GM12874 (cell line): ENCODE results near the gene ODF2.

Experiments used
- TF ChIP-seq, protein P1 (sequence below): IDR thresholded peaks from 2 replicates; pipeline ENCODE4 v1.5.1; 2011; ENCODE audit warnings: low read depth, mild to moderate bottlenecking, control low read depth, low read length, moderate library complexity; ENCODE audit not compliant: insufficient read depth

The ODF2 gene

DNA sequence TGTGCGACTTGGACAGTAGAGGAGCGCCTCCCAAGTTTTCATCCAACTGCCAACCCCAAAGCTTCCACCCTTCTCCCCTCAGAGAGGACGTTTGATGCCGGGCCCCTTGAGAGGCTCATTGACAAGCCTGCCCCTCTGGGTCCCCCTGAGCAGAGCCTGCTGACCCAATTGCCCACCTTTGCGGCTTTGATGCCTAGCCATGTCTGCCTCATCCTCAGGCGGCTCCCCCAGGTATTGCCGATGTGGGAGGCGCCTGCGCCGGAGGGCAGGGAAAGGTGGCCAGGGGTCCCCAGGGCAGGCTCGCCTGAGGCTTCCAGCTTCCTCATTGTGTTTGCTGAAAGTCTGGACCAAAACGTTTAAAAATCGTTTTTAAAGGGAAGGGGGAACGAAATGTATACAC lies 1.4 kb downstream of the ODF2 start:
- TF ChIP-seq, protein P1, sequence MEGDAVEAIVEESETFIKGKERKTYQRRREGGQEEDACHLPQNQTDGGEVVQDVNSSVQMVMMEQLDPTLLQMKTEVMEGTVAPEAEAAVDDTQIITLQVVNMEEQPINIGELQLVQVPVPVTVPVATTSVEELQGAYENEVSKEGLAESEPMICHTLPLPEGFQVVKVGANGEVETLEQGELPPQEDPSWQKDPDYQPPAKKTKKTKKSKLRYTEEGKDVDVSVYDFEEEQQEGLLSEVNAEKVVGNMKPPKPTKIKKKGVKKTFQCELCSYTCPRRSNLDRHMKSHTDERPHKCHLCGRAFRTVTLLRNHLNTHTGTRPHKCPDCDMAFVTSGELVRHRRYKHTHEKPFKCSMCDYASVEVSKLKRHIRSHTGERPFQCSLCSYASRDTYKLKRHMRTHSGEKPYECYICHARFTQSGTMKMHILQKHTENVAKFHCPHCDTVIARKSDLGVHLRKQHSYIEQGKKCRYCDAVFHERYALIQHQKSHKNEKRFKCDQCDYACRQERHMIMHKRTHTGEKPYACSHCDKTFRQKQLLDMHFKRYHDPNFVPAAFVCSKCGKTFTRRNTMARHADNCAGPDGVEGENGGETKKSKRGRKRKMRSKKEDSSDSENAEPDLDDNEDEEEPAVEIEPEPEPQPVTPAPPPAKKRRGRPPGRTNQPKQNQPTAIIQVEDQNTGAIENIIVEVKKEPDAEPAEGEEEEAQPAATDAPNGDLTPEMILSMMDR: no peak

- TF ChIP-seq, protein P1: no peak
Measured at GRCh38 chr9:128459011-128459410, 3.2 kb downstream of the ODF2 start.

DNA sequence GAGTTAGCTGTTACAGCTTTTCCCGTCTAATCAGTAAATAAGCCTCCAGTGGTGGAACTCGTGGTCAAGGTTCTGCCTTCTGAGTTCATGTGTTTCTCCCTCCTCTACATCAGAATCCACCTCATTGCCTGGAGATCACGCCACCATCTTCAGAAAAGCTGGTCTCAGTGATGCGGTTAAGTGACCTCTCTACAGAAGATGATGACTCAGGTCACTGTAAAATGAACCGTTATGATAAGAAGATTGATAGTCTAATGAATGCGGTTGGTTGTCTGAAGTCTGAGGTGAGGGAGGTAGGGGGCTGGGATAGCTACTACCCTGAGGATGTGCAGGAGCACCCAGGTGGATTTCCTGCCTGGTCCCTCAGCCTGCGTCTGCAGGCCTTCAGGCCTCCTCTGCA lies 13.3 kb downstream of the ODF2 start:
- TF ChIP-seq, protein P1: no peak

DNA sequence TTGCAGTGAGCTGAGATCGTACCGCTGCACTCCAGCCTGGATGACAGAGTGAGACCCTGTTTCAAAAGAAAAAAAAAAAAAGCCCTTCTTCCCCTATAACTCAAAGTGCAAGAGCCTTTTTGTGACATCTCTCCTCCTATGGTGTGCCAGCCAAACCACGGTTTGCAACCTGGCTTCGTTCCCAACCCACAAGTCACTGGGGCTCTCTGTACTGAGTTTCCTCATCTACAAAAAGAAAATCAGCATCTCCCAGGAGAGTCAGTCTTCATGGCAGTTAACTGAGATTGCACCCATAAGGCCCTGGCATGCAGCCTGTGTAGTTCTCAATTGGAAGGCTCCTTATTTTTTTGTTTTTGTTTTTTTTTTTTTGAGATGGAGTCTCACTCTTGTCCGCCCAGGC lies 14.8 kb downstream of the ODF2 start:
- TF ChIP-seq, protein P1: no peak

GRCh38 chr9:128473104-128473503 lies 17.3 kb downstream of the ODF2 start:
- TF ChIP-seq, protein P1: no peak

DNA sequence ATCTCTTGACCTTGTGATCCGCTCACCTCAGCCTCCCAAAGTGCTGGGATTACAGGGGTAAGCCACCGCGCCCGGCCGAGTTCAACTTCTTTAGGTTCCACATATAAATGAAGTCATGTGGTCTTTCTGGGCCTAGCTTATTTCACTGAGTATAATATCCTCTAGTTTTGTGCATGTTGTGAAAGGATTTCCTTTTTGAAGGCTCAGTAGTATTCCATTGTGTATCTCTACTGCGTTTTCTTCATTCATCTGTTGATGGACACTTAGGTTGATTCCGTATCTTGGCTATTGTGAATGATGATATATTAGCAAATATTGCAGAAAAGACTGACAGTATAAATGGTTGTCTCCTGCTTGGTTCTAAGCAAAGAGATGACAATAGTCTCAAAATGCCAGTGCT lies 20.1 kb downstream of the ODF2 start:
- TF ChIP-seq, protein P1: no peak

GRCh38 chr9:128479262-128479661 lies 23.5 kb downstream of the ODF2 start:
- TF ChIP-seq, protein P1: no peak

- TF ChIP-seq, protein P1: no peak
Measured at GRCh38 chr9:128481561-128481960, 25.8 kb downstream of the ODF2 start.
